HG03045 (cell line): ENCODE data around the gene RAD51D.
"Not testable (repeated sequence)": the region's sequence is repeated elsewhere in the genome, so short reads cannot be mapped to it uniquely, and the experiment has no call there.

Experiments
- ATAC-seq: cut with Tn5 transposase; IDR thresholded peaks from one replicate; pipeline ENCODE4 v1.9.1; 2021; ENCODE audit warnings: mild to moderate bottlenecking, moderate library complexity; ENCODE audit not compliant: unreplicated experiment

The RAD51D gene

GRCh38 chr17:35142467-35142796 is 22.8 kb upstream of the RAD51D start:
- ATAC-seq, result no peak

DNA sequence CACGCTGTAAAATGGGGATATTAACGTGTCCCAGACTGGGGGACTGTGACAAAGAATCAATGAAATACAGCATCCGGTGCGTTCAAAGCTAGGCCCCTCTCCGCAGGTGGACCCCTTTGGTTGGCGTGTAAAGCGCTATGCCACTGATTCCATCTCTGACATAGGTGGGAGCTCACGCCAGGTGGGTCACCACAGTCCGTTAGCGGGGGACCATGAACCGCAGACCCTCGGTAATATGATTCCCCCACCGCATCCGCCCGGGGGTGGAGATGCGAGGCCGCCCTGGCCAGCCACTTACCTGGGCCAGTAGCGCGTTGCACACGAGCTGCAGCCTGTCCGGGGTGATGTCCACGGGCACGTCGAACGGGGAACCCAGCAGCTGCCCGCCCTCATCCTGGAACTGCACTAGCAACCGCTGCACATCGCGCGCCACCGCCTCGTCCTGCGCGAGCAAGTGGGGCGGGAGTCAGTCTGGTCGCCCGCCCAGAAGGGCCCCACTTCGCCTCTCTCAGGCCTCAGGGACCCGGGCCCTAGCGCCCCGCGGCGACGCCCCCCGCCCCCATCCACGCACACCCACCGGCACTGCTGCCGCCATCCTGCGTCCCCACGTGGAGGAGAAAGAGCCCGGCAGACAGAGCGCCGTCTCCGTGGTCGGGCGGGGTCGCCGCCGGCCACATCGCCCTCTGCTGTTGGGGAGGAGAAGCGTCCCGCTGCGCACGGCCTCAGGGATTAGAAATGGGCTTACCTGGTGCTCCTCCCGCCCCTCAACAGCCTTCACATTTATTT is 22.2 kb upstream of the RAD51D start, which contains the start of gene NLE1:
Gene NLE1, minus strand, starts transcription at position 623 of the 786 bp plus-strand sequence. Its CDS starts 28 bp downstream, at position 595.
- ATAC-seq, result peak; percentile 76

- ATAC-seq, result no peak
Measured at GRCh38 chr17:35138218-35138617, 18.6 kb upstream of the RAD51D start.

- ATAC-seq, result no peak
Measured at GRCh38 chr17:35135322-35135721, 15.7 kb upstream of the RAD51D start.

GRCh38 chr17:35132816-35133550 is 13.3 kb upstream of the RAD51D start:
- ATAC-seq, result no peak

DNA sequence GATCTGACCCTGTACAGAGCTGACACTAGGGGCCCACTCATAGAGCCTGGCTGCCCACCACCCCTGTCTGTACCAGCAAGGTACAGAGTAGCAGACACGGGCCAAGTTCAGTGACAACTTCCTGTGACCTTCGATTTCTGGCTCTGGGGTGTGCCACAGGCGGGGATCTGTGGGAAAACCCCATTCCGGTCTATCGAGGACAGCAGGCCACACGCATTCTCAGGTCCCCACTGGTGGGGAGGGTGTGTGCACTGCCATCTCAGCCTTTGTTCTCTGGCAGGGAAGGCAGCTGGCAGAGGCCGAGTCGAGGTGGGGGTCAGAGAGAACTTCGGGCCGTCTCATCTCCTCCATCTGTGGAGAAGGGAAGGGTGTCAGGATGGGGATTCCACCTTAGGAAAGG is 12.4 kb upstream of the RAD51D start:
- no peak for ATAC-seq

DNA sequence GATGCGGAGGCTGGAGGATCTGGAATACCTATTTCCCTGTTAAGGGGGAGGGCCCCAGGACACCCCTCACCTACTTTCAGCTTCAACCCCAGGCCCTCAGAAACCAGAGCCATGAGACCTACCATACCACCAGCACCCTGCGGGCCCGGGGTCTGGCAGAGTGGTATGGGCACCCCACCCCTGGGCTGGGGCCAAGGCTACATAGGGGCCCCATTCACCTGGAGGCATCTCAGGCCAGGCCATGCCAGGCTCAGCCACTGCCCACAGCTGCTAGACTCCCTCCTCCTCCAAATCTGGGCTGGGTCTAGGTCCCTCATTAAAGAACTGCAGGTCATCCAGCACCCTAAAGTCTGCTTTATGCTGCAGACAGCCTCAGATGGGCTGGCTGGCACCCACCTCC is 10.7 kb upstream of the RAD51D start:
- ATAC-seq, result no peak

DNA sequence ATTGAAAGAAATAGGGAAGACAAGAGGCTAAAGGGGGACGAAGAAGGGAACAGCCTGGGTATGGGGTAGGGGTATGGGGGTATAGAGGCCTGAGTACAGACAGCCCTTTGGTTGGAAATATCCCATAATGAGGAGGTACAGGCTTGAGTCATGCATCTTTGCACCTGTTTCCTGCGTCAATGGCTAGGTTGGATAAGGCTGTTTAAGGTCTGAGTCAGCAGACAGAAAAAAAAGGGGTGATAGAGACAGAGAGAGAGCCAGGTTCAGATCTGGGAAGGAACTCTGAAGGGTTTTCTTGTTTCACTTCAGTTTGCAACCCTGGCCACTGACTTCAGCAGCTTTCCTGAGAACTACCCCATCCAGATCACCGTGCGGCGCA is 10.3 kb upstream of the RAD51D start:
- no peak for ATAC-seq

GRCh38 chr17:35129154-35129972 is 9.7 kb upstream of the RAD51D start:
- ATAC-seq, result no peak

DNA sequence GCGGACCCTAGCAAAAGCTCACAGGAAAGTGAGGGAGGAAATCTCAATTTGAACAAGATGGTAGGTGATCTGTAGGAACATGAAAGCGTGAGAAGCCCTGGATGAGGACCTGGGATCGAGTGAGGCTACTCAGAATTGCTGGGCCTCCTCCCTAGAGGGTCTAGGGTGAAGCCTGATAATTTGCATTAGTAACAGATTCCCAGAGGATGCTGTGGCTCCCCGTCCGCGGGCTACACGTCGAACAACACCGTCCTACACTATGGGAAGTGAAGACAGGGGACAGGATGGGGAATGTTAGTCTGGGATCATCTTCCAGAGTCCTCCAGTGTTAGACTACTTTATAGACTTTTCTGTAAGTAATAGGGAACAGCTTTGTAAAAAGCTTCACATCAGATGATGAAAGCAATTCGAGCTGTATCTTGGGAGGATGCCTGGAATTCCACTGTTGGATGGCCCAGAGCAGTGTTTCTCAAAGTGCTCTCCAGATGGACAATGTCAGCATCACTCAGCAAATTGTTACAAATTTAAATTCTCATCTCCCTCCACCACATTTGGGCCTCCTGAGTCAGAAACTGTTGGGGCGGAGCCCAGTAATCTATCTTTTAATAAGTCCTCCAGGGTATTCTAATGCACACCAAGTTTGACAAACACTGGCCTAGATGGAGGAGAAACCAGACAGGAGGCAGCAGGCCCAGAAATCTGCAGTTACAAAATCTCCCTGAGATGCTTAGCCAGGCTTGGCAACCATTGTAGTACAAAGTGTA is 8.3 kb upstream of the RAD51D start:
- no peak for ATAC-seq

DNA sequence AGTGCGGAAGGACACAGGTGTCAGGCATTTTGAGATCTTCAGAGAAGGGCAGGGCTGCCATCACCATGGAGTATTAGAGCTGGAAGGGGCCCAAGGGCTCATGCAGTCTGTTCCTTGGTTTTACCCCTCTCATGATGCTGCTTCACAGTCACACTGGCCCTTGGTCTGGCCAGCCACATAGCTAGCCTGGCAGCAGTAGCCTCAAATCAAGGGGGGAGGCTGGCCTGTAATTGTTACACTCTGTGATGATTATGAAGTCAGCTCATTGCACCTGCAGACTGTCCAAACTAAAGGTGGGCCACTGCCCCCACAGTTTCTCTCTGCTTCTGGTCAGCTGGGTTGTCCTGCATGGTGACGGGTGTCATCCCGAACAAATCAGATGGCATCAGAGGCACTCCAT is 1.7 kb upstream of the RAD51D start, which contains the start of gene FNDC8:
Gene FNDC8, plus strand, starts transcription at position 301 of the 400 bp plus-strand sequence. Its CDS starts 79 bp downstream, at position 380.
- ATAC-seq, result no peak

DNA sequence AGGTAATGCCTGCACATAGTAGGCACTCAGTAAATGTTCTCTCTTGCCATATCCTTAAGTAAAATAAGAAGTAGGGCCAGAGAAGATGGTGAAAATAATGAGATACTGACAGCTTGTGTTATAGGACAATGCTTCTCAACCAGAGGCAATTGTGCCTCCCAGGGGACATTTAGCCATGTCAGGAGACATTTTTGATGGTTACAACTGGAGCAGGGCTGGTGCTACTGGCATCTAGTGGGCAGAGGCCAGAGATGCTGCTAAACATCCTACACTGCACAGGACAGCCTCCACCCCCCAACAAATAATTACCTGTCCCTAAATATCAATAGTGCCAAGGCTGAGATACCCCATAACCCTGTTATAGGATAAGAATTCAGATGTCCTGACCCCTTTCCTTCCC is 1.7 kb downstream of the RAD51D start:
- no peak for ATAC-seq

DNA sequence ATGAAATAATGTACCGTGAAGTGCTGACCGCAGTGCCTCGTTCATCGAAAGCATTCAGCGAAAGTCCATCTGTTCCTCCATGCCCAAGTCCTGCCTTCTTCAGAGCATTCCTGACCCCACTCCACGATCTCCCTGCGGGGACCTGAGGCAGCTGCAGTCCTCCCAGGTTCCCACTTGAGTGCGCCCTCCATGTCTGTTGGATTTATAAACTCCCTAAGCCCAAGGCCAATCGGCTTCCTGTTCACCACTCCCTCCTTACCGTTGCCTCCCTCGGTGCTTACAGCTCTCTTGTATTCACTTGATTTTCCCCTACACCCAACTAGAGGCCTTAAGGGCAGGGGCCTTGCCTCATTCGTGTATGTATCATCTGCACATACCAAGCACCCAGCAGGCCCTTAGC is 2.8 kb downstream of the RAD51D start:
- ATAC-seq, result no peak

GRCh38 chr17:35110791-35111190 is 8.9 kb downstream of the RAD51D start:
- not testable (repeated sequence) for ATAC-seq

DNA sequence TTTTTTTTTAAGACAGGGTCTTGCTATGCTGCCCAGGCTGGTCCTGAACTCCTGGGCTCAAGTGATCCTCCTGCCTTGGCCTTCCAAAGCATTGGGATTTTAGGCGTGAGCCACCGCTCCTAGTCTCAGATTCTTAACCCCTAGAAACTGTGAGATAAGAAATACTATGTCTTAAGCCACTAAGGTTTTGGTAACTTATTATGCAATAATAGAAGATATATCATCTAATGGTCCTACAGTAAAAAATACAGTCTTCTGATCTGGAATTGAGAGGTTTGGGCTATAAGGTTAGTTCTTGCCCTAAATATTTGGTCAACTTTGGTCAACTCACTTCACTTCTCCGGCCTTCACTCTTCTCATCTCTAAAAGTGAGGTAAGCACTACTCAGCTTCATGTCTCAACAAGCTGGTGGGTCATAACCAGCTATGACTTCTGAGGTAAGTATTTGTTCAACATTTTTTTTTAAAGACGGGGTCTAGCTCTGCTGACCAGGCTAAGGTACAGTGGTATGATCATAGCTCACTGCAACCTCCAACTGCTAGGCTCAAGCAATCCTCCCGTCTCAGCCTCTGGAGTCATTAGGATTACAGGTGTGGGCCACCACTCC is 14.7 kb downstream of the RAD51D start:
- ATAC-seq, result no peak

DNA sequence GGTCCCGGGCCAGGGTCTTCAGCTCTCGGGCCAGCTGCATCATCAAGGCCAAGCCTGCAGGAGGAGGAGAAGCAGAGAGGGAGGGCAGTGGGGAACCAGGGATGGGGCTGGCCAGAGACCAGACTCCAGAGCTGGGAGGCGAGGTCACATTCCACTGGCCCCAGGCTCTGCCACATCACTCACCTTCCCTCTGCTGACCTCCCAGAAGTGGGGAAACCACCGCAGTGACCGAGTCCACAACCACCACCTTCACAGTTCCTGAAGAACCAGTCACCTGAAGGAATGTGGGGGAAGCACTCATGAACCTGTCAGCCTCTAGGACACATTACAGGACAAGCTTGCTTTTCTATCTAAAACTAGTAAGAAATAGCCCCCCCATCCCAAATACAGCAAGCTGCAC is 16.4 kb downstream of the RAD51D start:
- no peak for ATAC-seq

DNA sequence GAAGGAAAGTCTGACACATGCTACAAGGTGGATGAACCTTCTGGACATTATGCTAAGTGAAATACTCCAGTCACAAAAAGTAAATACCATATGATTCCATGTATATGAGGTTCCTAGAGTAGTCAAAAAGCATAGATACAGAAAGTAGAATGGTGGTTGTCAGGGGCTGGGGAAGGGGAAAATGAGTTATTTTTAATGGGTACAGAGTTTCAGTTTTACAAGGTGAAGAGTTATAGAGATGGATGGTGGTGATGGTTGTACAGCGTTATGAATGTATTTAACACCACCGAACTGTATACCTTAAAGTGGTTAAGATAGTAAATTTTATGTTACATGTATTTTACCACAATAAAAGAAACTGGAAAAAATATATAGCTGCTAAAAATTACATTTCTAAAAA is 17.9 kb downstream of the RAD51D start:
- no peak for ATAC-seq

GRCh38 chr17:35101036-35101435 is 18.6 kb downstream of the RAD51D start:
- no peak for ATAC-seq

- ATAC-seq, result no peak
Measured at GRCh38 chr17:35099908-35100307, 19.8 kb downstream of the RAD51D start.

- ATAC-seq, result no peak
Measured at GRCh38 chr17:35097776-35098175, 21.9 kb downstream of the RAD51D start.
